ENCODE results near the gene STXBP6. TPM values are rescaled to one million over a fixed set of nuclear protein-coding genes. Genes with fewer than 3 reads are reported as not detected.

STXBP6 gene
- total RNA-seq, 1 experiment from 2014 or later, result 0.27 TPM

DNA sequence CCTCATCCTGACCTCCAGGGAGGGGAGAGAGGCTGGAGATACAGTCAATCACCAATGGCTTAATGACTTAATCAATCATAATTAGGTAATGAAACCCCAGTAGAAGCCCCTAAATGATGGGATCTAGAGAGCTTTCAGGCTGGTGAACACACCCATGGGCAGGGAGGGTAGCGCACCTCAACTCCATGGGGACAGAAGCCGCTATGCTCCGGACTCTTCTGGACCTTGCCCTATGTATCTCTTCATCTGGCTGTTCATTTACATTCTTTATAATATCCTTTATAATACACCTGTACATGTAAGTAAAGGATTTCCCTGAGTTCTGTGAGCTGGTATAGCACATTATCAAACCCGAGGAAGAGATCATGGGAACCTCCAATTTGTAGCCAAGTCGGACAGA lies 205.9 kb downstream of the STXBP6 start:
- ATAC-seq, result no peak
- RAD21 ChIA-PET (ENCODE audit: low non-redundant PET in 1 of 2, low total read pairs in 2 of 2, uncharacterized antibody in 2 of 2, unreplicated experiment in 2 of 2), result no interaction called here

DNA sequence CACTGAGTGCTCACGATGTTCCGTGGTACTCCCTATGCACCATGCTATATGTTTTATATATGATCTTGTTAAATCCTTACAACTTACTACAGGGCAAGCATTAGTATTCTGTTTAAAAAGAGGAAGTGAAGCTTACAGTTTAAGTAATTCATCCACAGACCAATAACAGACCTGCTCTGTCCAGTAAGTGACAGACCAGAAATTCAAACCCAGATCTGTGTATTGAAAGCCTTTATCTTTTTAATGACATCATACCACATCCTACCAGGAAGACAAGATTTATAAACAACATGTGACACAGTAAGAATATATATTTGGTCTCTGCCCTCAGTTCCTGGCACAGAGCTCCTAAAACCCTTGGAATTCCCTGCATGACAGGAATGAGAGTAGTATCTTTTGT lies 206.5 kb downstream of the STXBP6 start:
- no TSS peak for BruUV-seq (replicated peaks)
- RAD21 ChIA-PET (ENCODE audit: low non-redundant PET in 1 of 2, low total read pairs in 2 of 2, uncharacterized antibody in 2 of 2, unreplicated experiment in 2 of 2), result no interaction called here
- Histone ChIP-seq H3K27ac (ENCODE audit: low read depth, low read length) (no peak overlapping the region), H2AFZ (ENCODE audit: low read depth, low read length, poor library complexity, severe bottlenecking) (no peak overlapping the region), H3K36me3 (ENCODE audit: control insufficient read depth in 1 of 2, insufficient read depth in 2 of 2, low read length in 2 of 2) (no peaks in the 10 kb centered on the region), H3K9me3 (ENCODE audit: control insufficient read depth in 1 of 2, insufficient read depth in 1 of 2, low read depth in 1 of 2, low read length in 2 of 2) (0 out of 4 replicates have a peak, but pooled peaks cover 0 to 6% of the 10 kb centered on the region in 2 experiments), H3K27me3 (ENCODE audit: insufficient read depth, low read length) (no peaks in the 10 kb centered on the region), H4K20me1 (ENCODE audit: insufficient read depth) (no peaks in the 10 kb centered on the region), H3K4me1 (ENCODE audit: control insufficient read depth in 1 of 2, insufficient read depth in 2 of 2, low read length in 2 of 2) (no peaks in the 10 kb centered on the region), H3K79me2 (ENCODE audit: insufficient read depth, low read length) (no peaks in the 10 kb centered on the region), H3K4me2 (ENCODE audit: low read length) (no peak overlapping the region), H3K9me2 (ENCODE audit: insufficient read depth) (no peaks in the 10 kb centered on the region), H3K4me3 (replicated peaks in 1 of 2; ENCODE audit: low read depth in 1 of 2, low read length in 2 of 2) (no peak overlapping the region), H3K9ac (ENCODE audit: low read length) (no peak overlapping the region)
- DNase-seq (ENCODE audit: low read depth, low spot score) (no peak), ATAC-seq (no peak)
- intact Hi-C loops (cut with micrococcal nuclease), result no loop called here
- POLR2A ChIA-PET, result no interaction called here
- CTCF ChIA-PET, result no interaction called here
- TF ChIP-seq POLR2AphosphoS5 (IDR thresholded peaks at IDR 0.05; ENCODE audit: low read depth, low read length), result no peak
- no peak for TF ChIP-seq EZH2phosphoT487 (IDR thresholded peaks at IDR 0.05; ENCODE audit: borderline replicate concordance)
- TF ChIP-seq, protein P1, sequence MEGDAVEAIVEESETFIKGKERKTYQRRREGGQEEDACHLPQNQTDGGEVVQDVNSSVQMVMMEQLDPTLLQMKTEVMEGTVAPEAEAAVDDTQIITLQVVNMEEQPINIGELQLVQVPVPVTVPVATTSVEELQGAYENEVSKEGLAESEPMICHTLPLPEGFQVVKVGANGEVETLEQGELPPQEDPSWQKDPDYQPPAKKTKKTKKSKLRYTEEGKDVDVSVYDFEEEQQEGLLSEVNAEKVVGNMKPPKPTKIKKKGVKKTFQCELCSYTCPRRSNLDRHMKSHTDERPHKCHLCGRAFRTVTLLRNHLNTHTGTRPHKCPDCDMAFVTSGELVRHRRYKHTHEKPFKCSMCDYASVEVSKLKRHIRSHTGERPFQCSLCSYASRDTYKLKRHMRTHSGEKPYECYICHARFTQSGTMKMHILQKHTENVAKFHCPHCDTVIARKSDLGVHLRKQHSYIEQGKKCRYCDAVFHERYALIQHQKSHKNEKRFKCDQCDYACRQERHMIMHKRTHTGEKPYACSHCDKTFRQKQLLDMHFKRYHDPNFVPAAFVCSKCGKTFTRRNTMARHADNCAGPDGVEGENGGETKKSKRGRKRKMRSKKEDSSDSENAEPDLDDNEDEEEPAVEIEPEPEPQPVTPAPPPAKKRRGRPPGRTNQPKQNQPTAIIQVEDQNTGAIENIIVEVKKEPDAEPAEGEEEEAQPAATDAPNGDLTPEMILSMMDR (IDR thresholded peaks at IDR 0.05 in 2 of 3, conservative IDR thresholded peaks at IDR 0.05 in 1 of 3; ENCODE audit: borderline replicate concordance in 1 of 3, insufficient read depth in 1 of 3, low read depth in 2 of 3, low read length in 2 of 3), result no peak
- TF ChIP-seq EZH2 (IDR thresholded peaks at IDR 0.05), result no peak
- TF ChIP-seq SRF (IDR thresholded peaks at IDR 0.05; ENCODE audit: low read depth), result no peak
- no peak for TF ChIP-seq ATF3 (IDR thresholded peaks at IDR 0.05)

More for the DNA sequence above, 205.9 kb downstream of the STXBP6 start:
- Histone ChIP-seq H3K27me3 (ENCODE audit: insufficient read depth, low read length) (no peaks in the 10 kb centered on the region), H3K9me3 (ENCODE audit: control insufficient read depth in 1 of 2, insufficient read depth in 1 of 2, low read depth in 1 of 2, low read length in 2 of 2) (0 out of 4 replicates have a peak, but pooled peaks cover 0 to 6% of the 10 kb centered on the region in 2 experiments), H3K4me2 (ENCODE audit: low read length) (no peak overlapping the region), H3K79me2 (ENCODE audit: insufficient read depth, low read length) (no peaks in the 10 kb centered on the region), H3K4me3 (replicated peaks in 1 of 2; ENCODE audit: low read depth in 1 of 2, low read length in 2 of 2) (no peak overlapping the region), H3K36me3 (ENCODE audit: control insufficient read depth in 1 of 2, insufficient read depth in 2 of 2, low read length in 2 of 2) (no peaks in the 10 kb centered on the region), H2AFZ (ENCODE audit: low read depth, low read length, poor library complexity, severe bottlenecking) (no peak overlapping the region), H3K9ac (ENCODE audit: low read length) (no peak overlapping the region), H3K4me1 (ENCODE audit: control insufficient read depth in 1 of 2, insufficient read depth in 2 of 2, low read length in 2 of 2) (no peaks in the 10 kb centered on the region), H3K27ac (ENCODE audit: low read depth, low read length) (no peak overlapping the region), H4K20me1 (ENCODE audit: insufficient read depth) (no peaks in the 10 kb centered on the region), H3K9me2 (ENCODE audit: insufficient read depth) (no peaks in the 10 kb centered on the region)
- TF ChIP-seq, protein P1 (IDR thresholded peaks at IDR 0.05 in 2 of 3, conservative IDR thresholded peaks at IDR 0.05 in 1 of 3; ENCODE audit: borderline replicate concordance in 1 of 3, insufficient read depth in 1 of 3, low read depth in 2 of 3, low read length in 2 of 3), result no peak
- TF ChIP-seq CEBPB (IDR thresholded peaks at IDR 0.05; ENCODE audit: low read depth) (no peak), RAD21 (IDR thresholded peaks at IDR 0.05; ENCODE audit: low read depth) (no peak)
- POLR2A ChIA-PET, result no interaction called here
- CTCF ChIA-PET, result no interaction called here
- intact Hi-C loops (cut with micrococcal nuclease), result no loop called here
- no peak for DNase-seq (ENCODE audit: low read depth, low spot score)
- no TSS peak for BruUV-seq (replicated peaks)

Measured in HCT116 (cell line).